Fibroblast of peridontal ligament (primary cell): ENCODE measurements around the gene PCDHGC4.
A peak's percentile ranks its signal among the peaks of the same experiment; 100 is the strongest.

ENCODE experiments used
- DNase-seq: peaks from one replicate; pipeline ENCODE4 v3.0.0-alpha.2; 2010; ENCODE audit errors: extremely low read depth

Gene PCDHGC4

DNA sequence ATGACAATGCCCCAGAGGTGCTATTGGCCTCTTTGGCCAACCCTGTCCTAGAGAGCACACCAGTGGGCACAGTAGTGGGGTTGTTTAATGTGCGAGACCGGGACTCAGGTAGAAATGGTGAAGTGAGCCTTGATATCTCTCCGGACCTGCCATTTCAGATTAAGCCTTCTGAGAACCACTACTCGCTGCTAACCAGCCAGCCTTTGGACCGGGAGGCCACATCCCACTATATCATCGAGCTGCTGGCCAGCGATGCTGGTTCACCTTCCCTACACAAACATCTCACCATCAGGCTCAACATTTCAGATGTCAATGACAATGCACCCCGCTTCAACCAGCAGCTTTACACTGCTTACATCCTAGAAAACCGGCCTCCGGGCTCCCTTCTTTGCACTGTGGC, 5.4 kb downstream of the PCDHGC4 start:
- no peak for DNase-seq

DNA sequence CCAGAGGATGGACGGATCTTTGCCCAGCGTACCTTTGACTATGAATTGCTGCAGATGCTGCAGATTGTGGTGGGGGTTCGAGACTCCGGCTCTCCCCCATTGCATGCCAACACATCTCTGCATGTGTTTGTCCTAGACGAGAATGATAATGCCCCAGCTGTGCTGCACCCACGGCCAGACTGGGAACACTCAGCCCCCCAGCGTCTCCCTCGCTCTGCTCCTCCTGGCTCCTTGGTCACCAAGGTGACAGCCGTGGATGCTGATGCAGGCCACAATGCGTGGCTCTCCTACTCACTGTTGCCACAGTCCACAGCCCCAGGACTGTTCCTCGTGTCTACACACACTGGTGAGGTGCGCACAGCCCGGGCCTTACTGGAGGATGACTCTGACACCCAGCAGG, 5.9 kb downstream of the PCDHGC4 start:
- no peak for DNase-seq

- DNase-seq, result no peak
Observed at GRCh38 chr5:141491323-141492167, 6.7 kb downstream of the PCDHGC4 start.

GRCh38 chr5:141492168-141492885, 7.5 kb downstream of the PCDHGC4 start:
- DNase-seq, result no peak

GRCh38 chr5:141493500-141494422, 8.9 kb downstream of the PCDHGC4 start:
- peak; percentile 39 for DNase-seq

GRCh38 chr5:141494761-141495452, 10.1 kb downstream of the PCDHGC4 start:
- DNase-seq, result no peak

DNA sequence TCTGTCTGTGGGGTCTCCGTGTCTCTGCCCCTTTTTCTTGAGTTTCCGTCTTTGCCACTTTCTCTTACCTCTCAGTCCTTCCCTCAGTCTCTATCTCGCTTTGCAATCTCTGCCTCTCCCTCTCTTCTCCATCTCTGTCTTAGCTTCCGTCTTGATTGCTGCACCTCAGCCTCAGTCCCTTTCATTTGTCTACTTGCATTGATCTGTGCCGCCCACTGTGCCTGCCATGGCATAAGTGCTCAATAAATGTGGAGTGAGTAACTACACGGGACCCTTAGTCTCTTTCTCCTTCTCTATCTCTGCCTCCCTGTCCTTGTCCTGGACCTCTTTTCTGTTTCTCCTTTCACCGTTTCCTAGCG, 10.6 kb downstream of the PCDHGC4 start:
- DNase-seq, result no peak

DNA sequence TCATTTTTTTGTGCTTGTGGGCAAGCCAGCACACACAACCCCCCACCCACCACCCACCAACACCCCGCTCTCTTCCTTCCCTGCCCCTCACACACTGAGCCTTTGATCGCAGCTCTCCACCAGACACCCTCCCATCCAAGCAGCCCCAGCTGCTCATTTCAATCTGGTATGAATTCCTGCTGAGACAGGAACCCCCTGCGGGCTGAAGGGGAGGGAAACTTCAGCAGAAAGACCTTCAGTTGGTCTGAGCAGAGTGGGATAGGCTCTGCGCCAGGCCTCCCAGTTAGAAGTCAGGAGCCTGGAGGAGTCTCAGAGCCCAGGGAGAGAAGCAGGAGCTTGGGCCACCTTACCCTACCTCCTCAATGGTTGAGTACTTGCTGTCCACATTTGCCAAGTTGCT, 11.2 kb downstream of the PCDHGC4 start:
- no peak for DNase-seq

DNA sequence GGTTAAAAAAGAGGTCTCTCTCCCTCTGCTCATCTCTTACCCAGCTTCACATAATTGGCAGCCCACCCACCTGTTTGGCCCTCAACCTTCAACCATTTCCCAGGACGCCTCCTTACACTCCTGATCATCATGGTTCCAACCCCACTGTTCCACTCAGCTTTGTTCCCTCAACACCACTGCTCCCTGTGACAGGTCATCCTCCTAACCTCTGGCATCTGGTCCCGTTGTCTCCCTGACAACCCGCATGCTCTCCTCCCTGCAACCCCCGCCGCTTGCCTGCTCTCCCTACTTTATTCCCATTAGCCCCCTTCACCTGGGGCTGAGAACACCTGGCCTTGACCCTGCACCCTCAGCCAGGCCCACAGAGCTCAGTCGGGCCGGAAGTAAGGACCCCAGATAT, 16.9 kb downstream of the PCDHGC4 start:
- no peak for DNase-seq

- no peak for DNase-seq
Observed at GRCh38 chr5:141503681-141504080, 18.9 kb downstream of the PCDHGC4 start.

GRCh38 chr5:141504216-141504615, 19.4 kb downstream of the PCDHGC4 start:
- no peak for DNase-seq

DNA sequence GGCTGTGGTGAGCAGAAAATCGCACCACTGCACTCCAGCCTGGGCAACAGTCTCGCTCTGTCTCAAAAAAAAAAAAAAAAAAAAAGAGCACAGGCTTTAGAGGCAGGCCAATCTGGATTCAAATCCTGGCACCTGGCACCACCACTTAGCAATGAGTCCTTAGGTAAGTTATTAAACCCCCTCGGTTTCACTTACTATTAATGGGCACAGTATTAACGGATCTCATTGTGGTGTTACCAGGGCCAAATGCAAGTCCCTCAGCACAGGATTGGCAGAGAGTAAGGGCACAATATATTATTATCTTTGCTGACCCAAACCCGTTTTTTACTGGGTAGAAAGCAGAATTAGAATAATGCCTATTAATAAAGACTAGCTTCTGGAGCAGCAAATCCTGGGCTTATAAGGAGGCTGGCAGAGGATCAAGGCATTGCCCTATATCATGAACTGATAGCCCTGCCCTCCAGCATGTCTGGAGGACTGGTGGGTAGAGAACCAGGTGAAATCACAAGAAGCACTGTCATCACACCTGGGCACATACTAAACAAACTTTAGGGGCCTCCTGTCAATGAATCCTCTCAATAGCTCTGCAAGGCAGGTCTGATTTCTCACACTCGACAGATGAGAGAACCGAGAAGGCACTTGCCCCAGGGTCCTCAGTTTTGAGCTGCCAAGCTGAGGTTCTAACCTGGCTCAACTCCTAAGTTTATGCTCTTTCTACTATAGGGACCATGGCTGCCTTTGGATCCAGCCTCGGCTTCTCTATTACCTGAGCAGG, 21.7 kb downstream of the PCDHGC4 start:
- no peak for DNase-seq

DNA sequence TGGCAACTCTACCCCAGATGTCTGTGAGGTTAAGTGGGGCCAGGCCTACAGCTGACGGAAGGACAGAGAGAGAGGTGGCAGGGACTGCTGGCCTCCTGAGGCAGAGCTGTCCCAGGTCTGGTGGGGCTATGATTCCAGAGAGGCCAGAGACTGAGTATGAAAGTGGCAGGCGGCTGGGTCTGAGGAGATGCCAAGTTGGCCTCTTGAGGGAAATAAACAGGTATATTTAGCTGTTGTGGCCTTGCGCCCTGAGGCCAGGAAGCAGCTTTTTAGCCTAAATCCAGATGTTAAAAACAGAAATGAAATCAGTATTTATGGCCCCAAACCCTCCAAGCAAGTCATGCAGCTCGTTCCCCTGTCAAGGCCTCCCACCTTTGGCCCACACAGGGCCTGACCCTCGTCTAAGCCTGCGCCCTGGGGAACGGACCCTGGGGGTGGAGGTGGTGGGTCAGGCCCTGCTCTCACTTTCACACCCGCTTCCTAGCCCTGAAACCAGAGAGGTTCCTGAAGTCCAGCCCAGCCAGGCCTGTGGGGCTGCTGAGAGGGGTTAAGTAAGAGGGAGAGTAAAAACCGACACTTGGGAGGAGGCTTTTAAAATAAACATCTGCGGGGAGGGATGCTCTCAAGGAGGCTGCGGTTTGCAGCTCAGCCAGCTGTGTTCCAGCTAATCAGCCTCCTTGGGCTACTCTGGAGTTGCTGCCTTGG, 22.7 kb downstream of the PCDHGC4 start:
- DNase-seq, result peak; percentile 97

GRCh38 chr5:141508440-141508797, 23.6 kb downstream of the PCDHGC4 start:
- peak; percentile 44 for DNase-seq

DNA sequence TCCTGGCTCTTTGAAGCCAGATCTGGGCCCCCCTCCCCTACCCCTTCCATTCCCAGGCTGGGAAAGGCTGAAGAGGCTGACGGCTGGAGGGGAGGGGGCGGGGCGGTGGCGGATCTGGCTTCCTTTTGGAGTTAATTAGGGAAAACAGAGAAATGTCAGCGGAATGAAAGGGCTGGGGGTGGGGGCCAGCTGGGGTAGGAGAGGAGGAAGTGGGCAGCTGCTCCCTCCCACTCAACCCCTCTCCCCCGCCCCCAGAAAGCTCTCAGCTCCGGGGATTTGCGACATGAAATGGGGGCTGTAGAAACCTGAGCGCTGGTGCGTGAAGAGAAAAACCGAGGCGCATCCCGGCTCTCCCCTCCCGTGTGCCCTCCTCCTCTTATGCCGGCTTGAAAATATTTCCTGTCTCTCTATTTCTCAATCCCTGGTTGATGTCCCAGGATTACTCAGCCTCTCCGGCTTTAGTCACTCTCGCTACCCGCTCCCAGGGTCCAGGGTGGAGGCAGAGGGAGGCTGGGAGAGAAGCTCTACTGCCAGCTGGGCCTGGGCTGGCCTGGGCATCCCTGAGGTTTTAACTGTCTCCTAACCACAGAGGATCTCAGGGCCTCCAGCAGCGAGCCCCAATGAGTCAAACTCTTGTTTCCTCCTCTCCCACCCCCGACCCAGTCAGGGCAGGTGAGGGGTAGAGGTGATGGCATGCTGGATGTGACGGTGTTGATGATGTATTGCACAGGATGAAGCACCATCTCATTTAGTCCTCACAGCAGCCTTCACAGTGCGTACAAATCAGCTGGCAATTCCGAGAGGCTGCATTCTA, 24.2 kb downstream of the PCDHGC4 start:
- DNase-seq, result peak; percentile 99

DNA sequence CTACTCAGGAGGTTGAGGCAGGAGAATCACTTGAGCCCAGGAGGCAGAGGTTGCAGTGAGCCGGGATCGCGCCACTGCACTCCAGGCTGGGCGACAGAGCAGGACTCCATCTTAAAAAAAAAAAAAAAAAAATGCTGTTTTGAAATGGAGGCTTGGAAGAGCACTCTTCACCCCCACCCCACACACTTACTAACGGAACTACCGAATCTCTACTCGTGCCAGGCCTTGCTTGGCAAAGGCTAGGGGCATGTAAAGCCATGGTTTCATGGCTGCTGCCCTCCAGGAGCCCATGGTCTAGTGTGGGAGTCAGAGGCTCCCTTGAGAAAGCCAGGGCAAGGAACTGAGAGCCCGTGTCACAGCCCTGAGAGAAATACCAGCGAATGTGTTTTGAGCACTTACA, 25.3 kb downstream of the PCDHGC4 start:
- no peak for DNase-seq

DNA sequence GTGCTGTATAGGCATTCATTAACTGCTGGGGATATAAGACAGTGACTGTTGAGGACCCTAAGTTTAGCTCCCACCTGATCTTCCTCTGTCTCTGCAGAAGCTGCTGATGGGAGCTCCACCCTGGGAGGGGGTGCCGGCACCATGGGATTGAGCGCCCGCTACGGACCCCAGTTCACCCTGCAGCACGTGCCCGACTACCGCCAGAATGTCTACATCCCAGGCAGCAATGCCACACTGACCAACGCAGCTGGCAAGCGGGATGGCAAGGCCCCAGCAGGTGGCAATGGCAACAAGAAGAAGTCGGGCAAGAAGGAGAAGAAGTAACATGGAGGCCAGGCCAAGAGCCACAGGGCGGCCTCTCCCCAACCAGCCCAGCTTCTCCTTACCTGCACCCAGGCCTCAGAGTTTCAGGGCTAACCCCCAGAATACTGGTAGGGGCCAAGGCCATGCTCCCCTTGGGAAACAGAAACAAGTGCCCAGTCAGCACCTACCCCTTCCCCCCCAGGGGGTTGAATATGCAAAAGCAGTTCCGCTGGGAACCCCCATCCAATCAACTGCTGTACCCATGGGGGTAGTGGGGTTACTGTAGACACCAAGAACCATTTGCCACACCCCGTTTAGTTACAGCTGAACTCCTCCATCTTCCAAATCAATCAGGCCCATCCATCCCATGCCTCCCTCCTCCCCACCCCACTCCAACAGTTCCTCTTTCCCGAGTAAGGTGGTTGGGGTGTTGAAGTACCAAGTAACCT, 26.2 kb downstream of the PCDHGC4 start:
- no peak for DNase-seq

DNA sequence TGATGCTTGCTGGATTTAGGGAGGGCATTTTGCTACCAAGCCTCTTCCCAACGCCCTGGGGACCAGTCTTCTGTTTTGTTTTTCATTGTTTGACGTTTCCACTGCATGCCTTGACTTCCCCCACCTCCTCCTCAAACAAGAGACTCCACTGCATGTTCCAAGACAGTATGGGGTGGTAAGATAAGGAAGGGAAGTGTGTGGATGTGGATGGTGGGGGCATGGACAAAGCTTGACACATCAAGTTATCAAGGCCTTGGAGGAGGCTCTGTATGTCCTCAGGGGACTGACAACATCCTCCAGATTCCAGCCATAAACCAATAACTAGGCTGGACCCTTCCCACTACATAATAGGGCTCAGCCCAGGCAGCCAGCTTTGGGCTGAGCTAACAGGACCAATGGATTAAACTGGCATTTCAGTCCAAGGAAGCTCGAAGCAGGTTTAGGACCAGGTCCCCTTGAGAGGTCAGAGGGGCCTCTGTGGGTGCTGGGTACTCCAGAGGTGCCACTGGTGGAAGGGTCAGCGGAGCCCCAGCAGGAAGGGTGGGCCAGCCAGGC, 27.0 kb downstream of the PCDHGC4 start:
- no peak for DNase-seq
